ENCODE data around the gene SMIM10L1.
A peak's percentile ranks its signal among the peaks of the same experiment; 100 is the strongest.

Gene SMIM10L1

DNA sequence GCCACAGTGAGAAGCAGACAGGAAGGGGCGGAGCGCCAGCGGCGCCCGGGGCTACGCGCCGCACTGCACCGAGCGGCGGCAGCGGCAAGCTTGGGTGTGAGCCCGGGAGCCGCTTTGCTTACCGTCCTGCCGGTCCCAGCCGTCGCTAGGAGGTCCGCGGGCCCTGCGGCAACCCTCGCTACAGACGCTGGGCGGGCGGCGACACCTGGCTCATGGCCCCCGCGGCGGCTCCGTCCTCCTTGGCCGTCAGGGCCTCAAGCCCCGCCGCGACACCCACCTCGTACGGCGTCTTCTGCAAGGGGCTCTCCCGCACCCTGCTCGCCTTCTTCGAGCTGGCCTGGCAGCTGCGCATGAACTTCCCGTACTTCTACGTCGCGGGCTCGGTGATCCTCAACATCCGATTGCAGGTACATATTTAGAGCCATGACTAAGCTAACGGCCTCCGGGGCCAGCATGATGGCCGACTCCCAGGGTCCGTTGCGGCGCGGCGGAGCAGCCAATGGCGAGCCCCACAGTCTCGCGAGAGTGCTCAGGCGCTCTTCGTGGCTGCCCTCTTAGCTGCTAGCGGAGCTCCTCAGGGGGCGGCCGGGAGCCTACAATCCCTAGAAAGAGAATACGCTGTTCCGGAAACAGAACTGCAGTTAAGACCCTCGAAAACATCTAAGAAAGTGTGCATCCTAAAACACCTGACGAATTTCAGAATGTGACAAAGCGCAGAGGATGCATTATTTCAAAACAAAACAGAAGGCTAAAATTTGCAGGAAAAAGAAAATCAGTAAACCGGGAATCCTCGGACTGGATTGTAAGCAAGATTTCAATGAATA is at the start of gene SMIM10L1:
Gene SMIM10L1 (plus strand): TSS at position 50 of the 824 bp plus-strand sequence. CDS start 163 bp downstream, at position 213.
- ATAC-seq = peak; percentile 96 to 97

DNA sequence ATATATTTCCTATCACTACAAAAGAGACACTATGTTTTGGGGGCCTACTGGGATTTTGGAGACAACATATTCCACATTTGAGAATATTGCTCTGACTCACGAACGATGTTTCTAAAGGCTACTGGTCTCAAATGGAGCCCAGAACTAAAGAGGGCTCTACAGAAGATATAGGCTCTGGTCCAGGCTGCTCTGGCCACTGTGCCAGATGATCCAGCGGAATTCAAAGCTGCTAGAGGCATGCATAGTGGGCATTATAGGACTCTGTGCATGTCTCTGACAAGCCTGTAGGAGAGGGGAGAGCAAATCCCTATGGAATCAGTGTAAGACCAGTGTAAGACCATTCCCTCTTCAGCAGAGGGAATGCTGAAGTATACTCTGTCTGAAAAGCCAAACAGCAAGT is 40.6 kb upstream of the SMIM10L1 start:
- ATAC-seq = no peak

DNA sequence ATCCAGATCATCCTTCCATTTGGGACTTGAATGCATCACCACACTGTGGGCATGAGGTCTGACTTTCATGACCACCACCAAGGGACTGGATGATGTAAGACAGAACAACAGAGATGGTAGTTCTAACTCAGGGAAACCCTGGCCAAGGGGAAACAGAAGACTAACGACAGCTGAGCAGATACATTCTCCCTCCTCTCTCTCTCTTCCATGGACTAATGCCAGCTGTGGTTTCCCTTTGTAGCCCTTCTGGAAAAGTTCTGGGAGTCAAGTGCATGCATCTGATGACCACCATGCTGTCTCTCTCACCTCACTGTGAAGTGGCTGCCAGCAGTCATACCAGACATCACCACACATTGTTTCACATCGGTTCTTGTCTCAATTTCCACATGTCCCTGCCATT is 40.0 kb upstream of the SMIM10L1 start:
- no peak for ATAC-seq

- no peak for ATAC-seq
Observed at GRCh38 chr12:11133162-11133561, 37.8 kb upstream of the SMIM10L1 start.

DNA sequence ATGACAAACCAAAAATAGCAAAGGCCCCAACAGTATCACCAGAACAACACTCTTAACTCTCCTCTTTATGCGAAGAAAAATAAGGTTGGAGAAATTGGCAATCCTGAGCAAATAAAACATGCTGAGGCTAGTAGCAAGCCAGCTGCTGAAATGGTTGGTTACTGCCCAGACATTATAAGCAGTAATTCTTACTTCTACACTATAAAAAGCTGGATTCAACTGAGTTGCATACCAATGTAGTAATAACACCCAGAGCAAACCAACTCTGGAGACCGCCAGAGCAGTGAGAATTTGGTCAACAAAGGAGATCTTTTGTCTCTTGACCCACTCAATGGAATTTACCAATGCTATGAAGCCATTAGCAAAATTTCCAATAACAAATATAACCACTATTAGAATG is 37.2 kb upstream of the SMIM10L1 start:
- ATAC-seq = no peak

- ATAC-seq = no peak
Observed at GRCh38 chr12:11134305-11134704, 36.7 kb upstream of the SMIM10L1 start, which contains the start of gene TAS2R30. TAS2R30 (minus strand) TSS chr12:11134644; CDS start chr12:11134244, 400 bp downstream.

GRCh38 chr12:11136075-11136474 is 34.9 kb upstream of the SMIM10L1 start:
- ATAC-seq = no peak

DNA sequence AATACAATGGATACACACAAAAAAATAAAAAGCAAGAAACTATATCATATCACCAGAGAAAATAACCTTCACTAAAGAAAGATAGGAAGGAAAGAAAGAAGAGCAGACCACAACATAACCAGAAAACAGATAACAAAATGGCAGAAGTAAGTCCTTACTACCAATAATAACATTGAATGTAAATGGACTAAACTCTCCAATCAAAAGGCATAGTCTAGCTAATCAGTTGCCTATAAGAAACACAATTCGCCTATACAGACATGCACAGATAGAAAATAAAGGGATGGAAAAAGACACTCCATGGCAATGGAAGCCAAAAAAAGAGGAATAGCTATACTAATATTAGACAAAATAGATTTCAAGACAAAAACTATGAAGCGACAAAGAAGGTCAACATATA is 27.6 kb upstream of the SMIM10L1 start:
- ATAC-seq = no peak

- no peak for ATAC-seq
Observed at GRCh38 chr12:11144297-11144696, 26.7 kb upstream of the SMIM10L1 start.

DNA sequence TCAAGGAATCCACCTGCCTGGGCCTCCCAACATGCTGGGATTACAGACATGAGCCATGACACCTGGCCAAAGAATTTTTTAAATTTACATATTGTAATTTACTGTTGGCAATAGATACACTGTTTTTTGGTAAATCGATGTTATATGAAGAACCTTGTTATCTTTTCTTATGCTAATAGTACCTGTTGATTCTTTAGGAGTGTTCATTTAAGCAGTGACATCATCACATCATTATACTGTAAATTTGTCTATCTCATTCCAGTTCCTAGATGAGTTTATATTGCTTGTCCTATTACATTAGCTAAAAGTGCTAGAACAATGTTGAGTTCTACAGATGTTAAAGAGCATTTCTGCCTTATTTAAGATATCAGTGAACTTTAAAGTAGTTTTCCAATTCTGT is 23.6 kb upstream of the SMIM10L1 start:
- no peak for ATAC-seq

GRCh38 chr12:11150832-11151231 is 20.2 kb upstream of the SMIM10L1 start:
- no peak for ATAC-seq

DNA sequence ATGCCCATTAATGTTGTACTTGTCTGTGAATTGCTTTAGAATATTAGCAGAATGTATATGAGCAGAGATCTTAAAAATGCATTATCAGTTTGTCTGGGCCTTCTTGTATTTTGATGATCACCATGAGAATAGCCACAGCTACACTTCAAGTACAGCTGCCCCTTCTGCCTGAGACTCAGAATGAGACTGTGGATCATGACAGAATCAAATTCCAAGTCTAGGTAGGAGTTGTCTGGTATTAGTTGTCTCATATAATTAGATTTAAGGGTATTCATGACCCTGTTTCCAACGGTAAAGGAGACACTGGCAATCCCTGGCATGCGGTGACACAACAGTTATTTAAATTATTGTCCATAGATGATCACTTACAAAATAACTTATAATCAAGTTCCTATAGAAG is 18.3 kb upstream of the SMIM10L1 start:
- no peak for ATAC-seq

GRCh38 chr12:11154400-11154925 is 16.5 kb upstream of the SMIM10L1 start:
- ATAC-seq = no peak

- no peak for ATAC-seq
Observed at GRCh38 chr12:11158885-11159444, 12.0 kb upstream of the SMIM10L1 start.

DNA sequence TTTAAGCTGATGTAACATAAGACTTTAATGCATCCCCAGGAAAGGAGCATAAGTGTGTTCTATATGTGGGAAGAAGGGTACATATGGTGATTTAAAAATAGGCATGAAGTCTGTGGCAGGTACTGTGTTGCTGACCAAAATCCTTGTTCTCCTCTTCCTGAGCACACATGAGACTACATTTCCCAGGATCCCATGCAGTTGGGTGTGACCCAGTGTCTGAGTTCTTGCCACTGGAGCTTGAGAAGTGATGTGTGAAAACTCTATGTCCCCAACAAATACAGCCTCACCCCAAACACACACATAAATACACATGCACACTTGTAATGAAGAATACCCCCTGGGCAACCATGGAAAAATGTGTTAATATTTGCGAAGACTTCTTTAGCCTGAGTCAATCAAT is 8.5 kb upstream of the SMIM10L1 start:
- no peak for ATAC-seq

- no peak for ATAC-seq
Observed at GRCh38 chr12:11164384-11164783, 6.6 kb upstream of the SMIM10L1 start.

- no peak for ATAC-seq
Observed at GRCh38 chr12:11166300-11166699, 4.7 kb upstream of the SMIM10L1 start.

- no peak for ATAC-seq
Observed at GRCh38 chr12:11170810-11171144, 217 bp upstream of the SMIM10L1 start.

GRCh38 chr12:11171969-11172675 is 1.1 kb downstream of the SMIM10L1 start:
- no peak for ATAC-seq

DNA sequence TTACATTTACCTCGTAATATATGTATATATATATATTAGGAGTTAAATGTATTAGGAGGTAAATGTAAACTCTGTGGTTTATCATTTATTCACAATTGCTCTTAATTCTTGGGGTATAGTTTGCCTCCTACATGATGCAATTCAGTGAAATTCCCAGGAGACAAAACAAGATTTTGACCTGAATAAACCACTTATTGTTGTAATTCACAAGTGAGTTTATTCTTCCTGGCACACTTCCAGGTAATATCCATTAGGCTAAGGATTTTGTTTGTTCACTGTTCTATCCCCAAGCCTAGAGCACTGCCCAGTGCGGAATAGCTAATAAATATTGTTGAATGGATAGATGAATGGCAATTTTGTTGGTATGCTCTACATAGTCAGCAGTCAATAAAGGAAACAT is 3.0 kb downstream of the SMIM10L1 start:
- no peak for ATAC-seq

DNA sequence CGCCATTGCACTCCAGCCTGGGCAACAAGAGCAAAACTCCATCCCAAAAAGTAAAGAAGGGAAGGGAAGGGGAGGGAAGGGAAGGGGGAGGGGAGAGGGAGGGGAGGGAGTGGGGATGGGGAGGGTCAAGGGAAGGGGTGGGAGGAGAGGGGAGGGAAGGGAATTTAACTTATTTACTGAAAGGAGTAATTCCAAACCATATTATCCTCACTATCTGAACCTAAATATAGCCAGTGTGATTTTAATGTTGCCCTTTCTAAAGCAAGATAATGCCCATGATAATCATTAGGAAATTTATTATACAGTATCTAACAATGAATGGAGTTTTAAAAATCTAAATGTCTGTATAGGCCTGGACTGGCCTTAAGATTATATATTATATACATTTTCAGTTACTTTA is 7.3 kb downstream of the SMIM10L1 start:
- ATAC-seq = no peak

GRCh38 chr12:11182529-11182928 is 11.5 kb downstream of the SMIM10L1 start:
- no peak for ATAC-seq

- ATAC-seq = no peak
Observed at GRCh38 chr12:11183011-11183410, 12.0 kb downstream of the SMIM10L1 start.

- no peak for ATAC-seq
Observed at GRCh38 chr12:11186837-11187236, 15.8 kb downstream of the SMIM10L1 start, which contains the start of gene TAS2R42. TAS2R42 (minus strand) TSS chr12:11186937; CDS start chr12:11186937, 0 bp downstream.
